ENCODE data around the gene TIMP3.

TIMP3 gene

DNA sequence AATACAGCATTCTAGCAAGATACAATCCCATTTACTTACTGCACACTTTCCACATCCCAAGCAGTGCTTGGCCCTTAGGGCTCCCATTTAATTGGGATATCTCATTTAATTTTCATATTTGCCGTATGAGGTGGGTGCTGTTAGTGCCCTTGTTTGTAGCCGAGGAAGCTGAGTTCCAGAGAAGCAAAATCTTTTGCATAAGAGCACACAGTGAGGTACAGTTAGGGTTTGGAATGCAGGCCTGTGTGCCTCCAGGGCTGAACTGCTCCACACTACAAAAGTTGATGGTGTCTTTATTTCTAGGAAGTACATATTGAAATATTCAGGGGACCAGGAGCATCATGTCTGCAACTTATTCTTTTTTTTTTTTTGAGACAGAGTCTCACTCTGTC, 15.5 kb upstream of the TIMP3 start:
- DNase-seq (ENCODE audit: low read depth in 2 of 2), result no peak

- DNase-seq (ENCODE audit: low read depth in 2 of 2), result no peak
These were observed 12.4 kb upstream of the TIMP3 start for GRCh38 chr22:32788904-32789624.

GRCh38 chr22:32789797-32790620, 11.5 kb upstream of the TIMP3 start:
- DNase-seq (ENCODE audit: low read depth in 2 of 2), result no peak

DNA sequence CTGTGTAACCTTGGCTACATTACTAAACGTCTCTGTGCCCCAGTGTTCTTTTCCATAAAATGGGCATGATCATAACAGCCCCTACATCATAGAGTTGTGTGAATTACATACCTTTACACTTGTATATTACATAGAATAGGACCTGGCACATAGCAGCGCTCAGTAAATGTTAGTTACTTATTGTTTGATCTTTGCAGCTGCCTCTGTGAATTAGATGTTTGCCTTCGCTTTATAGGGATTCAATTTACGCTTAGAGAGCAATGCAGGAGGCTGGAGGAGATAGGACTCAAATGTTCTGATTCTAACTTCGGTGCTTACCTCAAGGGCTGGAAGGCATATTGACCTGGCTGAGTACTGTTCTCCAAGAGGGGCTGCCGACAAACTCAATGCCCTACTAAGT, 10.4 kb upstream of the TIMP3 start:
- no peak for DNase-seq (ENCODE audit: low read depth in 2 of 2)

- DNase-seq (ENCODE audit: low read depth in 2 of 2), result no peak
These were observed 10.0 kb upstream of the TIMP3 start for GRCh38 chr22:32791485-32791884.

DNA sequence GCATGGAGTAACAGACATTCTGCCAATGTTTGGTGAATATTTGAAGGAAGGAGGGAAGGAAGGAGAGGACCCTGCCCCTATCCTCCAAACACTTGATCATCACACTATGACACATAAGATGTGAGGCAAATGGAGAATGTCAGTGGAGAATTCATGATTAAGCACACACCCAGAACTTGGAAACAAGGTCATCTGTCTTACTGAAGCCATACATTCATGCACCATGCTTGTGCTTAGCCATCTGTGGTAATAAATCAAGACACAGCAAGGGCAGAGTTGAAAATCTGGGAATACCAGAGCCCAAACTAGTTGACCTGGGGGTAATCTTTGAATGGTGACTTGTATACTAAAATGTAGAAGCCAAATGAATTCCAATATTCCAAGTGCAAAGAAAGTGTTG, 7.9 kb upstream of the TIMP3 start:
- DNase-seq (ENCODE audit: low read depth in 2 of 2), result no peak

- DNase-seq (ENCODE audit: low read depth in 2 of 2), result no peak
These were observed 6.9 kb upstream of the TIMP3 start for GRCh38 chr22:32794449-32795213.

- no peak for DNase-seq (ENCODE audit: low read depth in 2 of 2)
These were observed 6.3 kb upstream of the TIMP3 start for GRCh38 chr22:32795214-32795596.

DNA sequence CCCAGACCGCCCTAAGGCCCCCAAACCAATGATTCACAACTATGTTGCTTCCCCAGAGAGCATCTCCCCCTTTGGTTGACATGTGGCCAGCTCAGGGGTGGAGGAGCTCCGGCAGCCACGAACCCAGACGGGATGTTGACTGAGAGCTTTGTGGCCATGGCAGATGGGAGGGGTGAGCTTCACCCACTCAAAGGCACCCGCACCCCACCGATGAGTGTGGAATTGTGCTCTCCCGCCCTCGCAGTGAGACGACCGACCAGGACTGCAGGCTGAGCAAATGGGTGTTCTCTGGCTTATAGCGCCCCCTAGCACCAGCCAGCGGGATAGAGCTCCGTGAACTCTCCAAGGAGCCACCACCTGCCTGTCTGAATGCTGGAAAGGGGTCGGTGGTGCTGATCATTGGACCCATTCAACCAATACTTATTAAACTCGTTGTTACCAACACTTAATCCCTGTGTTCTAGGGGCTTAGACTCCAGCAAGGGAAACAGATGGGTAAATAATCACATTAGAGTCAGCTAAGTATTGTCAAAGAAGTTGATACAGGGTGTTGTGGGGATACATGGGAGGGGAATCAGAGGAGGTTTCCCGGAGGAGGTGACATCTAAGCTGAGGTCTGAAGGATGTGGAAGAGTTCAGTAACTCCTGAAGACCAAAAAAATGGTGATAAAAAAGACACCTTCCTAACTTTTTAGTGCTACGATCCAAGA, 4.5 kb upstream of the TIMP3 start:
- peak; percentile 2 to 27 for DNase-seq (ENCODE audit: low read depth in 2 of 2)

- DNase-seq (ENCODE audit: low read depth in 2 of 2), result no peak
These were observed 2.0 kb upstream of the TIMP3 start for GRCh38 chr22:32799496-32799895.

GRCh38 chr22:32800158-32800882, 1.2 kb upstream of the TIMP3 start:
- DNase-seq (ENCODE audit: low read depth in 2 of 2), result no peak

DNA sequence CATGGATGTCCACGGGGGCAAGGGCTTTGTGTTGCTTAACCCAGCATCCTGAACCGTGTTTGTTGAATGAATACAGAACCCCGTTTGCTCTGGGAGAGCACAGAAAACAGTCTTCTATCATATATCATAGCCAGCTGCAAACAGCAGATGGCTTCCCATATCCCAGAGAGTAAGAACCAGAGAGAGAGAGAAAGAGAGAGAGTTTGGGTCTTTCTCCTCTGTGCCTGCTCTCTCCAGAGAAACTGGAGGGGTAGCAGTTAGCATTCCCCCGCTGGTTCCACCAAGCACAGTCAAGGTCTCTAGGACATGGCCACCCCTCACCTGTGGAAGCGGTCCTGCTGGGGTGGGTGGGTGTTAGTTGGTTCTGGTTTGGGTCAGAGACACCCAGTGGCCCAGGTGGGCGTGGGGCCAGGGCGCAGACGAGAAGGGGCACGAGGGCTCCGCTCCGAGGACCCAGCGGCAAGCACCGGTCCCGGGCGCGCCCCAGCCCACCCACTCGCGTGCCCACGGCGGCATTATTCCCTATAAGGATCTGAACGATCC, 440 bp upstream of the TIMP3 start:
- no peak for DNase-seq (ENCODE audit: low read depth in 2 of 2)

DNA sequence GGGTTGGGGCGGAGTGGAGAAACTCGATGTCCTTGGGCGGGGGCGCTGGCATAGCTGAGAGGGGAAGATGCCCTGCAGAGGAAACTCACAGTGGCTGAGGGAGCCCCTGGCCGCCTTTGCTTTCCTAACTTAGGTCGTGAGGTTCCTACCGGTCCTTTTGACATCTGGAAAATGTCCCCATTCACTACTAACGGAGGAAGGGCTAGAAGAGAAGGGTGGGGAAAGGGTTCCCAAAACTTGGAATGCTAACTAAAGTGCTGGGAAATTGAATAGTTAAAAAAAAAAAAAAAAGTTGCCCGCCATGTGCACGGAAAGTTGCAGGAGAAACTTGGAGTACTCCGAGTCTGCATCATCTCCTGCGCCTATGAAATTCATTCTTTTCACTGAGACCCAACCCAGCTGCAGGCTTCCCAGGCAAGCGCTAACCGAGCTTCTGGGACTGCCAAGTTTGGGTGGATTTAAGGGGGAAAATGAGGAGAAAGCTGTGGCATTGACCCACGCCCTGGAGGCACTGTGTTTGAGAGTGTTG, 796 bp downstream of the TIMP3 start:
- no peak for DNase-seq (ENCODE audit: low read depth in 2 of 2)

GRCh38 chr22:32803020-32803737, 1.7 kb downstream of the TIMP3 start:
- no peak for DNase-seq (ENCODE audit: low read depth in 2 of 2)

DNA sequence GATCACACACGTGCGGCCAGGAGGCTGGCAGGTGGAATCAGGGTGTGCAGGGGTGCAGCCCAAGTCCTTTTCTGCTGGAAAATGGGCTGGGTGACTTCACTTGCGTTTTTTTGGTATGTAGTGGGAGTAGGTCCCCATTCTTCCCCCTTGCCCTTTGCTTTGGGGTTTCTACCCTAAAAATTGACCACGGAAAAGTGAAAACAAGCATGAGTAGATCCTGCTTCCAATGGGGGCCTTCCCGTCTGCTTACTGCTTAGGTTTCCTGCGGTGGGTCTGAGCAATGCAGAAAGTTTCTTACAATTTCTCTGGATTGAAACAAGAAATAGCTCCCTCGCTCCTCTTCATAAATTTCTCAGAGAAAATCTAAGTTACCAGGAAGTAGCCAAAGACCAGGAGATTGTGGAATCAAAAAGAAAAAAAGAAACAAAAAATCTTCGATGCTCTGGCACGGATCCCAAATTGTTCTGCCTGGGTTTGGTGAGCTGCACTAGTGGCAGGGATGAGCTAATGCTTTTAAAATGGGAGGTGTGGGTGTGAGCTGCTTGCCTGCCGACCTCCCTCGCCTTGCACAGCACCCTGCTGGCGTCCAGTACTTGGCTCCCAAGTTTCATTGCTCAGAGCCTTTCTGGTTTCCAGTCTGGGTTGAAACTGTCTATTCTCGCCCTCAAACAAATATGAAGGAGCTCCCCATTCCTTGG, 2.4 kb downstream of the TIMP3 start:
- DNase-seq (ENCODE audit: low read depth in 2 of 2), result no peak

GRCh38 chr22:32804531-32805360, 3.2 kb downstream of the TIMP3 start:
- DNase-seq (ENCODE audit: low read depth in 2 of 2), result no peak

DNA sequence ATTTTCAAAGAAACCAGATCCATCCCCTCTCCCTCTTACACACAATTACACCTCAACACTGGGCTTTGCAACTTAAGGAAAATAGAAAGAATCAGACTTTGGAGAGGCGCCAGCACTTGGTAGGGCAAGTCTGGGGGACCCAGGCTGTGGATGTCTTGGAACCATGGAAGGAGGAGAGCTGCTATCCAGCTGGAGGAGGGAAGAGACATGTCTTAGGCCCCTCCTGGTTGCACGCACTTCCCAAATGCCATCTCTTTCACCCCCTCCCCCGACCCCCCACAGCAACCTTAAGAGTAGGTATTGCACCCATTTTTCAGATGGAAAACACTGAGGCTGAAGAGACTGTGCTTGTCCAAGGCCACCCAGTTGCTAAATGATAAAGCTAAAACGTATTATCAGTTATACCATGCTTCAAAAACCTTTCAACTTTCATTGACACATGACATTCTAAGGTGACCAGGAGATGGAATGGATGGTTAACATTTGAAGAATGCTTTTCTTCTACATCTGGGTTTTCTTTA, 3.9 kb downstream of the TIMP3 start:
- no peak for DNase-seq (ENCODE audit: low read depth in 2 of 2)

DNA sequence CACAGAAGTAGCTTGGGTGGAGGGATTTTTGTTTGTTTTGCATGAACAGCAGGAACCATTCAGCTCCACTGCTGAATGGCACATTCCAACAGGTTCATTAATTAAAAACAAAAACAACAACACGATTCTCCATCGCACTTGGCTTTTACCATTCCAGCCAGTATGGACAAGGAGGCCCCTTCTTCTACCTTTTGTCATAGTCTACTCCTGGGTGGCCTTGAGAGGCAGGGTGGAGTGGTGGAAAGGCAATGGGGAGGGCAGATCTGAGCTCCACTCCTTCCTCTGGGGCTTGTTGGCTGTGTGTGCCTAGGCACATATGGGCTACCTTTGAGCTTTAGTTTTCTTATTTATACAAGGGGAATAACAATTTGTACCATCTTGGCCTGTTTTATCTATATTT, 4.8 kb downstream of the TIMP3 start:
- DNase-seq (ENCODE audit: low read depth in 2 of 2), result no peak
